GM12878 (cell line): ENCODE data around the gene CRYGD. TPM values are rescaled to one million over a fixed set of nuclear protein-coding genes. Genes with fewer than 3 reads are reported as not detected.

ENCODE experiments used
- ATAC-seq: fragments of 200-7000 bp; cut with Tn5 transposase; 3 replicates; pipeline ENCODE4 v1.9.1; 2020; ENCODE audit warnings: mild to moderate bottlenecking, moderate library complexity
- BruUV-seq: library from RNA; stranded (reverse); fragments of 400-500 nt; replicated peaks from 2 replicates; lab custom pipeline; 2021; lab: Mats Ljungman, UMichigan
- CTCF ChIA-PET: fragments of 300-600 bp; sonication (Branson Sonifier 250); formaldehyde crosslinking; extraction: SDS; loops from one replicate; lab custom pipeline; 2021; ENCODE audit warnings: inconsistent platforms; lab: Yijun Ruan, JAX
- POLR2A ChIA-PET: fragments of 350-600 bp; formaldehyde crosslinking; extraction: SDS; loops from one replicate; lab custom pipeline; 2021; ENCODE audit warnings: inconsistent platforms; lab: Charles Lee
- RAD21 ChIA-PET: fragments of 300-600 bp; sonication (Branson Sonifier 250); formaldehyde crosslinking; loops from one replicate; lab custom pipeline; 2023; ENCODE audit warnings: antibody characterized with exemption; ENCODE audit not compliant: unreplicated experiment; lab: Charles Lee
- SMC1A ChIA-PET: fragments of 300-600 bp; sonication (Branson Sonifier 250); formaldehyde crosslinking; loops from one replicate; lab custom pipeline; 2023; ENCODE audit not compliant: unreplicated experiment, uncharacterized antibody; lab: Charles Lee
- DNase-seq: peaks from one replicate; pipeline ENCODE4 v3.0.0-alpha.2; 2011; ENCODE audit warnings: low read depth, low spot score
- FAIRE-seq: peaks from 3 replicates; lab custom pipeline; 2011; peaks lifted over from hg19 to GRCh38; lab: Jason Lieb, UNC
- H2AFZ ChIP-seq: 2 replicates; pipeline ENCODE4 v1.6.0; 2011; ENCODE audit warnings: low read depth, low read length, control low read depth; ENCODE audit not compliant: control insufficient read depth
- H3K27ac ChIP-seq: 2 replicates; pipeline ENCODE4 v1.5.1; 2011; ENCODE audit warnings: control low read depth; ENCODE audit not compliant: control insufficient read depth, insufficient read depth
- H3K27me3 ChIP-seq, 2 experiments: replicated peaks in 1 of 2; 2 replicates each; pipeline versions ENCODE4 v1.6.0 to v1.6.1; 2011; ENCODE audit warnings: low read length in 1 of 2; ENCODE audit not compliant: control insufficient read depth in 2 of 2, insufficient read depth in 2 of 2
- H3K36me3 ChIP-seq, 2 experiments: 2 replicates each; pipeline ENCODE4 v1.5.1; 2011; ENCODE audit warnings: low read length in 1 of 2; ENCODE audit not compliant: control insufficient read depth in 2 of 2, insufficient read depth in 2 of 2
- H3K4me1 ChIP-seq: 2 replicates; pipeline ENCODE4 v1.6.1; 2011; ENCODE audit warnings: mild to moderate bottlenecking, low read length, moderate library complexity, mixed read lengths; ENCODE audit not compliant: control insufficient read depth, insufficient read depth
- H3K4me2 ChIP-seq: 2 replicates; pipeline ENCODE4 v1.6.0; 2011; ENCODE audit warnings: control low read depth; ENCODE audit not compliant: control insufficient read depth, insufficient read depth
- H3K4me3 ChIP-seq: fragments of 200-600 bp; sonication (generic); 2 replicates; pipeline ENCODE4 v1.5.1; 2016
- H3K79me2 ChIP-seq: 2 replicates; pipeline ENCODE4 v1.6.0; 2011; ENCODE audit warnings: low read length; ENCODE audit not compliant: control insufficient read depth, insufficient read depth
- H3K9ac ChIP-seq: 2 replicates; pipeline ENCODE4 v1.8.0; 2011; ENCODE audit warnings: low read length, control low read depth, mixed read lengths; ENCODE audit not compliant: control insufficient read depth, insufficient read depth
- H3K9me3 ChIP-seq: replicated peaks from 3 replicates; pipeline ENCODE4 v1.5.1; 2011; ENCODE audit warnings: mild to moderate bottlenecking, low read length; ENCODE audit not compliant: control insufficient read depth, insufficient read depth
- H4K20me1 ChIP-seq: 2 replicates; pipeline ENCODE4 v1.6.0; 2011; ENCODE audit not compliant: control insufficient read depth, insufficient read depth
- CUX1 ChIP-seq: IDR thresholded peaks from 2 replicates; pipeline ENCODE4 v1.6.1; 2012; ENCODE audit warnings: improper control_type of control experiment, low read depth, low read length; ENCODE audit not compliant: insufficient replicate concordance
- EGR1 ChIP-seq, 2 experiments: IDR thresholded peaks; 1 replicate in 1 of 2; 2 replicates in 1 of 2; pipeline ENCODE4 v1.6.1; 2011 to 2012; ENCODE audit warnings: low read depth in 2 of 2, low read length in 2 of 2, borderline replicate concordance in 1 of 2, mild to moderate bottlenecking in 1 of 2, moderate library complexity in 1 of 2
- IKZF1 ChIP-seq: fragments of 450-650 bp; conservative IDR thresholded peaks from 2 replicates; pipeline ENCODE4 v1.6.1; 2017; ENCODE audit warnings: antibody characterized with exemption, mild to moderate bottlenecking
- MTA3 ChIP-seq: IDR thresholded peaks from 2 replicates; pipeline ENCODE4 v1.6.1; 2012; ENCODE audit warnings: low read length, inconsistent platforms, borderline replicate concordance
- MYC ChIP-seq: IDR thresholded peaks from 2 replicates; pipeline ENCODE4 v1.6.1; 2011; ENCODE audit warnings: mild to moderate bottlenecking, low read length, moderate library complexity, inconsistent platforms; ENCODE audit not compliant: insufficient read depth, insufficient replicate concordance, insufficient read length, severe bottlenecking
- NFIC ChIP-seq: IDR thresholded peaks from 2 replicates; pipeline ENCODE4 v1.6.1; 2012; ENCODE audit warnings: low read depth, mild to moderate bottlenecking, inconsistent platforms, low read length, moderate library complexity
- SREBF1 ChIP-seq: IDR thresholded peaks from 2 replicates; pipeline ENCODE4 v1.6.1; 2012; ENCODE audit warnings: mild to moderate bottlenecking, low read length
- SUPT20H ChIP-seq: IDR thresholded peaks from 2 replicates; pipeline ENCODE4 v1.6.1; 2011; ENCODE audit warnings: low read depth, mild to moderate bottlenecking, low read length, moderate library complexity, borderline replicate concordance; ENCODE audit not compliant: control insufficient read depth
- YBX1 ChIP-seq: fragments of 450-650 bp; IDR thresholded peaks from 2 replicates; pipeline ENCODE4 v1.6.1; 2016; ENCODE audit warnings: antibody characterized with exemption
- WGBS: methylation state at CpG from one replicate; pipeline ENCODE4 v1.1.6; 2016; ENCODE audit warnings: low lambda C conversion rate; ENCODE audit not compliant: insufficient replicate concordance, insufficient coverage; ENCODE audit errors: missing lambda C conversion rate; 5-methylcytosine and 5-hydroxymethylcytosine counted together
- in situ Hi-C: fragments of 300-500 bp; cut with MboI; formaldehyde crosslinking; loops from 9 replicates; pipeline ENCODE4 v1.14.3; 2018; ENCODE audit warnings: mixed read lengths
- intact Hi-C: fragments of 100-400 bp; cut with micrococcal nuclease; formaldehyde crosslinking; loops from one replicate; pipeline ENCODE4 v1.14.2; 2022; ENCODE audit not compliant: unreplicated experiment
- polyA plus RNA-seq, 11 experiments: library from polyadenylated mRNA; depleted of rRNA in 4 of 11; unstranded in 6 of 11; stranded (reverse) in 5 of 11; fragments of >200 nt; fragmentation: Nextera tagmentation in 4 of 11; fragmentation: Illumina TruSeq in 1 of 11; extraction: Ambion mirVana in 4 of 11; extraction: Trizol in 1 of 11; gene quantifications; 1 replicate in 1 of 11; 2 replicates in 10 of 11; pipeline versions ENCODE4 v1.2.1 to v1.2.3, GENCODE V29; 2011 to 2016; ENCODE audit warnings: inconsistent platforms in 2 of 11, missing spikeins in 2 of 11, low read depth in 1 of 11
- total RNA-seq, 4 experiments: library from RNA; depleted of rRNA in 3 of 4; stranded (reverse); fragments of >200 nt in 3 of 4; fragmentation: Illumina TruSeq in 1 of 4; extraction: Trizol in 1 of 4; gene quantifications; 2 replicates each; pipeline versions ENCODE4 v1.2.1 to v1.2.3, GENCODE V29; 2013 to 2021

CRYGD gene
- total and polyA plus RNA-seq, 10 of the 15 experiments (the other 5 are each of a cell fraction or from before 2014, with no cell fraction given): not detected

GRCh38 chr2:208134928-208135586, 10.7 kb upstream of the CRYGD start:
- no peak for FAIRE-seq
- Histone ChIP-seq H2AFZ (peak overlapping the region; percentile 51), H3K27me3 (no peaks in the 10 kb centered on the region), H3K4me2 (peak overlapping the region; percentile 13; the same call in 1 of the 2 replicates), H3K9ac (no peak overlapping the region), H3K4me1 (peaks cover 2% of the 10 kb centered on the region; the same call in 1 of the 2 replicates), H3K4me3 (no peak overlapping the region), H3K36me3 (no peaks in the 10 kb centered on the region), H3K79me2 (no peaks in the 10 kb centered on the region), H3K27ac (no peak overlapping the region), H3K9me3 (no peaks in the 10 kb centered on the region; the same call in 2 of the 3 replicates), H4K20me1 (no peaks in the 10 kb centered on the region)
- ATAC-seq: peak; percentile 29; the same call in 2 of the 3 replicates
- no peak for DNase-seq
- ChIA-PET SMC1A (interaction anchor here (0.8 kb wide), 1 partner anchor 10 kb away, joined by 3 read pairs; no protein-coding TSS in a partner anchor), RAD21 (no interaction called here), POLR2A (no interaction called here), CTCF (interaction anchor here (0.9 kb wide), 1 partner anchor 40 kb away, joined by 3 read pairs; no protein-coding TSS in a partner anchor)
- intact Hi-C loops: no loop called here
- in situ Hi-C loops: no loop called here
- 6% methylated on average over 8 of the region's 8 CpGs for WGBS
- no peak for TF ChIP-seq MTA3
- peak in 1 of 2 experiments; percentile 31; a peak in 1 of 3 replicates for TF ChIP-seq EGR1 (IDR thresholded peaks at IDR 0.05; ENCODE audit: borderline replicate concordance in 1 of 2, low read depth in 2 of 2, low read length in 2 of 2)
- no TSS peak for BruUV-seq

- in situ Hi-C loops: no loop called here
- Histone ChIP-seq H3K4me1 (peaks cover 2% of the 10 kb centered on the region; the same call in 1 of the 2 replicates), H3K79me2 (no peaks in the 10 kb centered on the region), H3K4me2 (no peak overlapping the region), H3K27ac (no peak overlapping the region), H3K9ac (no peak overlapping the region), H3K27me3 (no peaks in the 10 kb centered on the region), H3K36me3 (no peaks in the 10 kb centered on the region), H3K4me3 (no peak overlapping the region), H2AFZ (no peak overlapping the region), H3K9me3 (no peaks in the 10 kb centered on the region; the same call in 2 of the 3 replicates), H4K20me1 (no peaks in the 10 kb centered on the region; the same call in 1 of the 2 replicates)
- WGBS: 74% methylated on average over 6 of the region's 6 CpGs
- intact Hi-C loops: no loop called here
- RAD21 ChIA-PET: no interaction called here
- DNase-seq (no peak), FAIRE-seq (no peak), ATAC-seq (no peak)
- SMC1A ChIA-PET: no interaction called here
- CTCF ChIA-PET: interaction anchor here (1.0 to 1.3 kb wide), 2 partner anchors 12 to 45 kb away, joined by 3 read pairs; no protein-coding TSS in a partner anchor
- BruUV-seq: no TSS peak
- POLR2A ChIA-PET: no interaction called here
- TF ChIP-seq NFIC (no peak), CUX1 (no peak), YBX1 (no peak), SUPT20H (no peak), SREBF1 (no peak), MYC (no peak), IKZF1 (no peak), MTA3 (no peak)
These were observed 6.4 kb upstream of the CRYGD start for GRCh38 chr2:208130712-208131110.
